Activated CD8-positive, alpha-beta memory T cell treated with anti-CD3 and anti-CD28 coated beads for 48 hours (primary cell): Measurements from ENCODE around the gene TFEB.
"Not testable (repeated sequence)": the region's sequence is repeated elsewhere in the genome, so short reads cannot be mapped to it uniquely, and the experiment has no call there.

Experiments used
- DNase-seq, 3 experiments: peaks; one replicate each; pipeline ENCODE4 v3.0.0-alpha.2; 2020; ENCODE audit warnings: low read depth in 2 of 3, low spot score in 2 of 3

TFEB gene

GRCh38 chr6:41766043-41766664, 30.7 kb upstream of the TFEB start:
- not testable (repeated sequence) for DNase-seq

- no peak for DNase-seq
Observed at GRCh38 chr6:41763470-41763869, 28.1 kb upstream of the TFEB start.

GRCh38 chr6:41759905-41760579, 24.6 kb upstream of the TFEB start:
- DNase-seq: no peak

- no peak for DNase-seq
Observed at GRCh38 chr6:41759106-41759904, 23.9 kb upstream of the TFEB start.

- DNase-seq: no peak
Observed at GRCh38 chr6:41758641-41759035, 23.2 kb upstream of the TFEB start.

GRCh38 chr6:41757931-41758640, 22.7 kb upstream of the TFEB start:
- no peak for DNase-seq

- no peak for DNase-seq
Observed at GRCh38 chr6:41757271-41757670, 21.9 kb upstream of the TFEB start.

- no peak for DNase-seq
Observed at GRCh38 chr6:41756354-41756753, 20.9 kb upstream of the TFEB start.

- DNase-seq: no peak
Observed at GRCh38 chr6:41755895-41756294, 20.5 kb upstream of the TFEB start.

- no peak for DNase-seq
Observed at GRCh38 chr6:41750374-41750773, 15.0 kb upstream of the TFEB start.

GRCh38 chr6:41748542-41748941, 13.1 kb upstream of the TFEB start:
- DNase-seq: no peak

- no peak for DNase-seq
Observed at GRCh38 chr6:41748102-41748477, 12.7 kb upstream of the TFEB start.

- no peak for DNase-seq
Observed at GRCh38 chr6:41747256-41748101, 12.1 kb upstream of the TFEB start, which contains the start of gene PGC. Gene PGC, minus strand, starts transcription at chr6:41747397. Its CDS starts 63 bp downstream, at chr6:41747334.

- DNase-seq: no peak
Observed at GRCh38 chr6:41746107-41746506, 10.7 kb upstream of the TFEB start.

GRCh38 chr6:41744236-41744787, 8.9 kb upstream of the TFEB start:
- no peak for DNase-seq

- DNase-seq: no peak
Observed at GRCh38 chr6:41743406-41744235, 8.2 kb upstream of the TFEB start.

GRCh38 chr6:41741625-41742490, 6.5 kb upstream of the TFEB start:
- DNase-seq: no peak

- DNase-seq: no peak
Observed at GRCh38 chr6:41740366-41741162, 5.2 kb upstream of the TFEB start.
